Measurements from ENCODE around the gene TMEM267.

DNA sequence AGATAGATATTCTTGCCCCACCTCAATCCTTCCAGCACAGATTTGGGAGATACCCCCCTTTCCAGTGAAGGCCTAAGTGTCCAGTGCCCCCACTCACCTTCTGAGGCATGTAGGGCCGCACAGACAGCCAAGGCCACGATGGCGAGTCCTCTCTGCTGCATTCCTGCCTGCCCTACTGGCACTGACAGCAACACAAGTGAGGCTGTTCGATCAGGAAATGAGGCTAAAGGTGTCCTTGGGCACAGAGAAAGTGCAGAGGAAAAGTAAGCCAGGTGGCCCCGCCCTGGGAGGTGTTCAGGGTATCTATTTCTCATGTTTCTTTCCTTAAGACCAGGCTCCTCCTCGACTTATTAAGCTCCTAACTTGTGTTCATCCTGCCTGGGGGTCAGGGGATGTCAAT, 71.5 kb downstream of the TMEM267 start, which contains the start of gene CCL28:
- TF ChIP-seq ZNF274 (IDR thresholded peaks at IDR 0.05; ENCODE audit: borderline replicate concordance, extremely low read depth, low read length) (no peak), RXRA (IDR thresholded peaks at IDR 0.05; ENCODE audit: insufficient read depth, low read depth, low read length) (no peak), SUZ12 (IDR thresholded peaks at IDR 0.05; ENCODE audit: low read length) (no peak), RFX5 (IDR thresholded peaks at IDR 0.05; ENCODE audit: borderline replicate concordance, low read depth, low read length) (no peak), CBX5 (IDR thresholded peaks at IDR 0.05; ENCODE audit: low read depth, low read length) (no peak), SRF (IDR thresholded peaks at IDR 0.05; ENCODE audit: low read depth, low read length) (no peak), RAD21 (IDR thresholded peaks at IDR 0.05 in 1 of 2, conservative IDR thresholded peaks at IDR 0.05 in 1 of 2; ENCODE audit: low read depth in 2 of 2, low read length in 2 of 2) (no peak), CEBPB (IDR thresholded peaks at IDR 0.05; ENCODE audit: low read depth, low read length) (no peak)
- TF ChIP-seq, protein P1, sequence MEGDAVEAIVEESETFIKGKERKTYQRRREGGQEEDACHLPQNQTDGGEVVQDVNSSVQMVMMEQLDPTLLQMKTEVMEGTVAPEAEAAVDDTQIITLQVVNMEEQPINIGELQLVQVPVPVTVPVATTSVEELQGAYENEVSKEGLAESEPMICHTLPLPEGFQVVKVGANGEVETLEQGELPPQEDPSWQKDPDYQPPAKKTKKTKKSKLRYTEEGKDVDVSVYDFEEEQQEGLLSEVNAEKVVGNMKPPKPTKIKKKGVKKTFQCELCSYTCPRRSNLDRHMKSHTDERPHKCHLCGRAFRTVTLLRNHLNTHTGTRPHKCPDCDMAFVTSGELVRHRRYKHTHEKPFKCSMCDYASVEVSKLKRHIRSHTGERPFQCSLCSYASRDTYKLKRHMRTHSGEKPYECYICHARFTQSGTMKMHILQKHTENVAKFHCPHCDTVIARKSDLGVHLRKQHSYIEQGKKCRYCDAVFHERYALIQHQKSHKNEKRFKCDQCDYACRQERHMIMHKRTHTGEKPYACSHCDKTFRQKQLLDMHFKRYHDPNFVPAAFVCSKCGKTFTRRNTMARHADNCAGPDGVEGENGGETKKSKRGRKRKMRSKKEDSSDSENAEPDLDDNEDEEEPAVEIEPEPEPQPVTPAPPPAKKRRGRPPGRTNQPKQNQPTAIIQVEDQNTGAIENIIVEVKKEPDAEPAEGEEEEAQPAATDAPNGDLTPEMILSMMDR (IDR thresholded peaks at IDR 0.05; ENCODE audit: control extremely low read depth in 1 of 3, insufficient read depth in 1 of 3, low read depth in 1 of 3, low read length in 3 of 3): no peak
- TF ChIP-seq, protein P2, sequence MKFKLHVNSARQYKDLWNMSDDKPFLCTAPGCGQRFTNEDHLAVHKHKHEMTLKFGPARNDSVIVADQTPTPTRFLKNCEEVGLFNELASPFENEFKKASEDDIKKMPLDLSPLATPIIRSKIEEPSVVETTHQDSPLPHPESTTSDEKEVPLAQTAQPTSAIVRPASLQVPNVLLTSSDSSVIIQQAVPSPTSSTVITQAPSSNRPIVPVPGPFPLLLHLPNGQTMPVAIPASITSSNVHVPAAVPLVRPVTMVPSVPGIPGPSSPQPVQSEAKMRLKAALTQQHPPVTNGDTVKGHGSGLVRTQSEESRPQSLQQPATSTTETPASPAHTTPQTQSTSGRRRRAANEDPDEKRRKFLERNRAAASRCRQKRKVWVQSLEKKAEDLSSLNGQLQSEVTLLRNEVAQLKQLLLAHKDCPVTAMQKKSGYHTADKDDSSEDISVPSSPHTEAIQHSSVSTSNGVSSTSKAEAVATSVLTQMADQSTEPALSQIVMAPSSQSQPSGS (IDR thresholded peaks at IDR 0.05; ENCODE audit: low read length): no peak
- TF ChIP-seq, protein P3, sequence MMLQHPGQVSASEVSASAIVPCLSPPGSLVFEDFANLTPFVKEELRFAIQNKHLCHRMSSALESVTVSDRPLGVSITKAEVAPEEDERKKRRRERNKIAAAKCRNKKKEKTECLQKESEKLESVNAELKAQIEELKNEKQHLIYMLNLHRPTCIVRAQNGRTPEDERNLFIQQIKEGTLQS (IDR thresholded peaks at IDR 0.05; ENCODE audit: insufficient read depth, low read depth, low read length): no peak

Measured in H1 (cell line).